Measurements from ENCODE around the gene VPS18. TPM values are rescaled to one million over a fixed set of nuclear protein-coding genes. Genes with fewer than 3 reads are reported as not detected.

Gene VPS18
- total RNA-seq, 2 experiments from 2014 or later = 12.1 to 13.2 TPM

- DNase-seq = no peak
- Mint-ChIP-seq H3K4me3 (no peak overlapping the region), H3K27ac (no peak overlapping the region), H3K27me3 (peaks cover 7% of the 10 kb centered on the region), H3K36me3 (no peaks in the 10 kb centered on the region), H3K4me1 (peaks cover 21% of the 10 kb centered on the region), H3K9me3 (no peaks in the 10 kb centered on the region)
These were observed 12.9 kb upstream of the VPS18 start for GRCh38 chr15:40881351-40881750.

DNA sequence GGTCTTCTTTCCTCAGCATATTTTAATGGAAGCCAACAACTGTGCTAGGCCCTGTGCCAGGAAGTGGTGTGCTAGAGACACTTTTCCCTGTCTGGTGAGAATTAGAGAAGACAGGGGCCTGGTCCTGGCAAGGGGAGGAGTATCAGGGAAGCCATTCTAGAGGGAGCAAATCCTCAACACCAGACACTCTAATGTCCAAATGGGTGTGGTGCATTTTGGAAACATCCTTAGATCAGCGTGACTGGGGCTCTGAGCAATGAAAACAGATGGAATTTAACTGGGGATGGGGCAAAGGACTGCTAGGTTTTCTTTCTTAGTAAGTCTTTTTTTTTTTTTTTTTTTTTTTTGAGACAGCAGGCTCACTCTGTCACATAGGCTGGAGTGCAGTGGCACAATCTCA, 7.7 kb upstream of the VPS18 start:
- peaks cover 18% of the 10 kb centered on the region for H3K4me1 Mint-ChIP-seq
- no peak overlapping the region for H3K27ac Mint-ChIP-seq
- H3K27me3 Mint-ChIP-seq = peaks cover 3% of the 10 kb centered on the region
- H3K4me3 Mint-ChIP-seq = no peak overlapping the region
- H3K36me3 Mint-ChIP-seq = no peaks in the 10 kb centered on the region
- DNase-seq = no peak
- H3K9me3 Mint-ChIP-seq = no peaks in the 10 kb centered on the region

DNA sequence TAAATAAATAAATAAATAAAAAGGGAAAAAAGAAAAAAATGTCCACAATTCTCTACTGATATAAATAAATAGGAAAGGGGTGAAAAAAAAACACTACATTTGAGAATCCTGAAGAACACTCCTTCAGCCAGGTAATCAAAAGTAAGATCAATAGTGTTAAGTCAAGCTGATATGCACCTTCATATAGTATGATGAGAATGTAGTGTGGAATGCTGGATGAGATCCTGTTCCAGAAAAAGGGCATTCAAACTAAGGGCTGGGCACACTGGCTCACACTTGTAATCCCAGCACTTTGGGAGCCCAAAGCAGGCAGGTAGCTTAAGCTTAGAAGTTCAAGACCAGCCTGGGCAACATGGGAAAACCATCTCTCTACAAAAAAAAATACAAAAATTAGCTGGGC, 5.1 kb upstream of the VPS18 start:
- no peaks in the 10 kb centered on the region for H3K36me3 Mint-ChIP-seq
- no peak for DNase-seq
- H3K9me3 Mint-ChIP-seq = no peaks in the 10 kb centered on the region
- peaks cover 3% of the 10 kb centered on the region for H3K27me3 Mint-ChIP-seq
- H3K4me3 Mint-ChIP-seq = no peak overlapping the region
- peaks cover 25% of the 10 kb centered on the region for H3K4me1 Mint-ChIP-seq
- H3K27ac Mint-ChIP-seq = no peak overlapping the region

GRCh38 chr15:40891138-40891537, 3.1 kb upstream of the VPS18 start:
- no peaks in the 10 kb centered on the region for H3K27me3 Mint-ChIP-seq
- no peak overlapping the region for H3K4me3 Mint-ChIP-seq
- DNase-seq = no peak
- H3K27ac Mint-ChIP-seq = no peak overlapping the region
- H3K36me3 Mint-ChIP-seq = peaks cover 5% of the 10 kb centered on the region
- H3K4me1 Mint-ChIP-seq = peaks cover 27% of the 10 kb centered on the region
- H3K9me3 Mint-ChIP-seq = no peaks in the 10 kb centered on the region

GRCh38 chr15:40891810-40892446, 2.3 kb upstream of the VPS18 start:
- Mint-ChIP-seq H3K4me3 (no peak overlapping the region), H3K9me3 (no peaks in the 10 kb centered on the region), H3K27ac (no peak overlapping the region), H3K36me3 (peaks cover 6% of the 10 kb centered on the region), H3K4me1 (peaks cover 28% of the 10 kb centered on the region), H3K27me3 (no peaks in the 10 kb centered on the region)
- DNase-seq = no peak

DNA sequence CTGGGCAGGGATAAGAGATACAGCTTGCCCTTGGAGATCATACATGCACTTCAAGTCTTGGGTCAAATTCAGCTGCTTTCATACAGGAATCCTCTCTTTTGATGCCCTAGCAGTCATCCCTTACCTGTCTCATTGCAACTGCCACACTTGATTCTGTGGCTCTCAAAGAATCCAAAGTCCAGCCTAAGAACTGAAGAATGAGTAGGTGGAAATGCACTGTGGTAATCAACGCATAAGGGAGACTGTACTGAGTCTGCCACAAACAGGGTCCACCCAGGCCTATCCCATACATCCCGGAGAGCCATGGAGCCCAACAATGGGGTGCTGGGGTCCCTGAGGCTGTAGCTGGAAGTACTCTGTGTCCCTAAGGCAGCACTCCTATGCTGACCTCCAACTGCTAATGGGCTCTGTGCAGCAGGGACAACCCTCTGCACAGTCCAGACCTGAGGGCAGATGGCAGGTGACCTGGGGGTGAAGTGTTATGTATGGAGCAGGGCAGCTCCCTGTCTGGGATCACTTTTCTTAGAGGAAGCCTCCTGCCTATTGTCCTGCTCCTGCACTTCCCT, 1.7 kb upstream of the VPS18 start:
- Mint-ChIP-seq H3K9me3 (no peaks in the 10 kb centered on the region), H3K4me3 (no peak overlapping the region), H3K36me3 (peaks cover 6% of the 10 kb centered on the region), H3K27me3 (no peaks in the 10 kb centered on the region), H3K4me1 (peaks cover 28% of the 10 kb centered on the region), H3K27ac (no peak overlapping the region)
- DNase-seq = no peak

DNA sequence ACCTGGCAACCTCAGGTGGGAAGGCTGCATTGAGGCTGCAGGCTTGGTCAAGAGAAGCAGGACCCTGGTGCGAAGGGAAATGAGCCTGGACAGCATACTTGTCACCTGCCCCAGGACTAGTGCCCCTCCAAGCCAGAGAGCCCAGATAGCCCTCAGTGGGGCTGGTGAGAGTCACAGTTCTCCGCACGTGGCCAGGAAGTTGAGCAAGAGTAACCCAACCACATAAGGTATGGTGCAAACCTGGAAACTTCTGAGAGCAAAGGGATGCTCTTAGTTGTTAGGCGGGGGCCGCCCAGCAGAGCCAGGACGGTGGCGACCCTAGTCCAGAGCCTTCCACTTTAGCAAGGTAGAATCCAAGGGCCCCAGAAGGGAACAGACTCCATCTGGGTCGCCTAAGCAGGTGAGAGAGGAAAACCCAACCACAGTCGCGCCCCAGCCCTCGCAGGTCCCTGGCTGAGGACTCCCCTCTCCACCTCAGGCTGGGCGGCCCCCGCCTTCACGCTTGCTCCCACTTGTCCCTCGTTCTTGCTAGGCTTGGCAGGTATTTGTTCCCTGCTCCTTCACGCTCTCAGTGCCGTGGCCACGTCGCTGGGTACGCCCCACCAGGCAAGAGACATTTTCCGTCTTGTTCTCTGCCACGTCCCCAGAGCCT, 1.1 kb upstream of the VPS18 start:
- no peak overlapping the region for H3K27ac Mint-ChIP-seq
- no peaks in the 10 kb centered on the region for H3K27me3 Mint-ChIP-seq
- H3K36me3 Mint-ChIP-seq = peaks cover 6% of the 10 kb centered on the region
- H3K4me3 Mint-ChIP-seq = no peak overlapping the region
- no peak for DNase-seq
- no peaks in the 10 kb centered on the region for H3K9me3 Mint-ChIP-seq
- H3K4me1 Mint-ChIP-seq = peaks cover 32% of the 10 kb centered on the region

DNA sequence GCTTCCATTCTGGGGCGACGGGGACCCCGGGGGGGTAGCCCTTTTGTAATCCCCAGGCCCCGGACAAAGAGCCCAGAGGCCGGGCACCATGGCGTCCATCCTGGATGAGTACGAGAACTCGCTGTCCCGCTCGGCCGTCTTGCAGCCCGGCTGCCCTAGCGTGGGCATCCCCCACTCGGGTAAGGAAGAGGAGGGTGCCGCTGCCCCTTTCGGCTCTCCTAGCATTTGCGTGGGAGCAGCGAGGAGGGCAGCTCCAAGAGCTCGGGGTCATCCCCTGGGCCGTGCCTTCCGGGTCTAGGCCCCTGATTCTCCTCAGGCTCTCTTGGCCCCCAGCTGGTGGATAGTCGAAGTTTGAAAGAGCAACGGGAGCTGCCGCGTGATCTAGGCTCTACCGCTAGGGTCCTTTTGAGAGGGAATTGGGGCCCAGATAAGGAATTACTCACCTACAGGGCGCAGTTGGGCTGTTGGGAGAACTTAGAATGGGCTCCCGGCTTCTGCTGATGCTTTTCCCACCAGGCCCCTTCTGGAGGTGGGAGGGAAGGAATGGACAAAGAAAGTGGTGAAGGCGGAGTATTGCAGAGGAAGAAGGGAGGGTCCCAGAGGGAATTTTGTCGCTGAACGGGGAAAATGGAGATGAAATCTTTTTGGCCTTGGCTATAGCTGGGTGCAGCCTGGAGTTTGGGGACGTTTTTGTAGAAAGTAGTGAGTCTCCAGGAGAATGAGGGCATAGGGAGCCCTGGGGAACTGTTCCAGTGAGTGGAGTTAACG, 615 bp downstream of the VPS18 start:
- no peaks in the 10 kb centered on the region for H3K27me3 Mint-ChIP-seq
- DNase-seq = peak; percentile 71
- peak overlapping the region; percentile 92 for H3K27ac Mint-ChIP-seq
- peak overlapping the region; percentile 99 for H3K4me3 Mint-ChIP-seq
- H3K9me3 Mint-ChIP-seq = no peaks in the 10 kb centered on the region
- peaks cover 6% of the 10 kb centered on the region for H3K36me3 Mint-ChIP-seq
- peaks cover 32% of the 10 kb centered on the region for H3K4me1 Mint-ChIP-seq

GRCh38 chr15:40899536-40900207, 5.4 kb downstream of the VPS18 start:
- peaks cover 16% of the 10 kb centered on the region for H3K36me3 Mint-ChIP-seq

GRCh38 chr15:40900256-40901052, 6.2 kb downstream of the VPS18 start:
- Mint-ChIP-seq H3K9me3 (no peaks in the 10 kb centered on the region), H3K4me1 (peaks cover 28% of the 10 kb centered on the region), H3K27me3 (no peaks in the 10 kb centered on the region), H3K36me3 (peaks cover 13% of the 10 kb centered on the region), H3K4me3 (no peak overlapping the region), H3K27ac (no peak overlapping the region)
- no peak for DNase-seq

More at GRCh38 chr15:40899536-40900207, 5.4 kb downstream of the VPS18 start:
- Mint-ChIP-seq H3K4me3 (no peak overlapping the region), H3K9me3 (no peaks in the 10 kb centered on the region), H3K27ac (no peak overlapping the region), H3K27me3 (no peaks in the 10 kb centered on the region), H3K4me1 (peaks cover 34% of the 10 kb centered on the region)
- no peak for DNase-seq

- no peak overlapping the region for H3K4me3 Mint-ChIP-seq
- no peaks in the 10 kb centered on the region for H3K27me3 Mint-ChIP-seq
- H3K27ac Mint-ChIP-seq = no peak overlapping the region
- H3K9me3 Mint-ChIP-seq = no peaks in the 10 kb centered on the region
- no peak for DNase-seq
- H3K4me1 Mint-ChIP-seq = peaks cover 22% of the 10 kb centered on the region
- peaks cover 12% of the 10 kb centered on the region for H3K36me3 Mint-ChIP-seq
These were observed 6.8 kb downstream of the VPS18 start for GRCh38 chr15:40901053-40901443.

DNA sequence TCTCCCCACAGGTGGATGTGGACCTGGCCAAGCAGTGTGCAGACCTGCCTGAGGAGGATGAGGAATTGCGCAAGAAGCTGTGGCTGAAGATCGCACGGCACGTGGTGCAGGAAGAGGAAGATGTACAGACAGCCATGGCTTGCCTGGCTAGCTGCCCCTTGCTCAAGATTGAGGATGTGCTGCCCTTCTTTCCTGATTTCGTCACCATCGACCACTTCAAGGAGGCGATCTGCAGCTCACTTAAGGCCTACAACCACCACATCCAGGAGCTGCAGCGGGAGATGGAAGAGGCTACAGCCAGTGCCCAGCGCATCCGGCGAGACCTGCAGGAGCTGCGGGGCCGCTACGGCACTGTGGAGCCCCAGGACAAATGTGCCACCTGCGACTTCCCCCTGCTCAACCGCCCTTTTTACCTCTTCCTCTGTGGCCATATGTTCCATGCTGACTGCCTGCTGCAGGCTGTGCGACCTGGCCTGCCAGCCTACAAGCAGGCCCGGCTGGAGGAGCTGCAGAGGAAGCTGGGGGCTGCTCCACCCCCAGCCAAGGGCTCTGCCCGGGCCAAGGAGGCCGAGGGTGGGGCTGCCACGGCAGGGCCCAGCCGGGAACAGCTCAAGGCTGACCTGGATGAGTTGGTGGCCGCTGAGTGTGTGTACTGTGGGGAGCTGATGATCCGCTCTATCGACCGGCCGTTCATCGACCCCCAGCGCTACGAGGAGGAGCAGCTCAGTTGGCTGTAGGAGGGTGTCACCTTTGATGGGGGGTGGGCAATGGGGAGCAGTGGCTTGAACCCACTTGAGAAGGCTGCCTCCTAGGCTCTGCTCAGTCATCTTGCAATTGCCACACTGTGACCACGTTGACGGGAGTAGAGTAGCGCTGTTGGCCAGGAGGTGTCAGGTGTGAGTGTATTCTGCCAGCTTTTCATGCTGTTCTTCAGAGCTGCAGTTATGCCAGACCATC, 8.6 kb downstream of the VPS18 start:
- DNase-seq = no peak
- Mint-ChIP-seq H3K4me3 (no peak overlapping the region), H3K36me3 (peaks cover 10% of the 10 kb centered on the region), H3K9me3 (no peaks in the 10 kb centered on the region), H3K27ac (no peak overlapping the region), H3K4me1 (peaks cover 24% of the 10 kb centered on the region), H3K27me3 (no peaks in the 10 kb centered on the region)

DNA sequence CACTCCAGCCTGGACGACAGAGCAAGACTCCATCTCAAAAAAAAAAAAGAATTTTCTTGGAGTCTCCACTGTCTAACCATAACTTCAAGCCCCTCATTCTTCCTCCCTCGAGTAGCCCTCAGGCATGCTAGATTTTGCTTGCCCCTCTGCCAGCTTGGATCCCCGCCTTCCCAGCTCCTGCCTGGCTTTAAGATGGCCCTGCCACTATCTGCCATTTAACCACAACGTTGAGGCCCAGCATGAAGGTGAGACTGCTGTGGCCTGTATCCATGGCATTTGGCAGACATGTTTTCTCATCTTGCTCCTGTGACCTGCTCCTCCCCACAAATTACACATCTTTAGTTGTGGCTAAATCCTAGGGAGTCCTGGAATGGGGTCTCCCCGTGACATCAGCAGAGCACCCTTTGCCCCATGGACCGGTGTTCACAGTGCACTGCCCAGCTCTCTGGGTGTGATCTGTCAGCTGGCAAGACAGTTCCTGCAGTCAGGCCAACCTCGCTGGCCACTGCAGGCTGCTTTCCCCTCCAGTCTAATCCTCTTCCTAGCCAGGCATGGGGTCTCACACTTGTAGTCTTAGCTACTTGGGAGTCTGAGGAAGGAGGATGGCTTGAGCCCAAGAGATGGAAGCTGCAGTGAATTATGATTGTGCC, 10.4 kb downstream of the VPS18 start:
- Mint-ChIP-seq H3K9me3 (no peaks in the 10 kb centered on the region), H3K27me3 (no peaks in the 10 kb centered on the region), H3K4me1 (peaks cover 25% of the 10 kb centered on the region), H3K36me3 (peaks cover 10% of the 10 kb centered on the region), H3K27ac (no peak overlapping the region), H3K4me3 (no peak overlapping the region)
- no peak for DNase-seq

All from activated naive CD8-positive, alpha-beta T cell treated with anti-CD3 and anti-CD28 coated beads for 36 hours (primary cell).